Measurements from ENCODE around the gene PLAC1.

DNA sequence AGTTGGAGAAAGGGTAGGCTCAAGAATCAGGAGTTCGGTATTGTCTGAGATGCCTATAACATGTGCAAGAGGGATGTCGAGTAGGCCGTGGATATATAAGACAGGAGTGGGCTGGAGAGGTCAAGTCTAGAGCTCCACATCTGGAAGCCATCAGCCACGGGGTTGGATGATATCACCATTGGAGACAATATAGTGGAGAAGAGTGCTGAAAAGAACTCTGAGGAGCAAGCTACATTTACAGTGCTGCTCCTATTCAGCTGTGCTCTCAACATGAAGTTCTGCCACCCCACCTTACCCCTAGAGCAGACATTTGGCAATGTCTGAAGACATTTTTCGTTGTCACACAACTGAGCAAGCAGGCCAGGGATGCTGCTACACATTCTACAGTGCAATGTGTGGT lies 20.9 kb upstream of the PLAC1 start:
- TF ChIP-seq POLR2A (IDR thresholded peaks at IDR 0.05) = no peak
- TF ChIP-seq, protein P1, sequence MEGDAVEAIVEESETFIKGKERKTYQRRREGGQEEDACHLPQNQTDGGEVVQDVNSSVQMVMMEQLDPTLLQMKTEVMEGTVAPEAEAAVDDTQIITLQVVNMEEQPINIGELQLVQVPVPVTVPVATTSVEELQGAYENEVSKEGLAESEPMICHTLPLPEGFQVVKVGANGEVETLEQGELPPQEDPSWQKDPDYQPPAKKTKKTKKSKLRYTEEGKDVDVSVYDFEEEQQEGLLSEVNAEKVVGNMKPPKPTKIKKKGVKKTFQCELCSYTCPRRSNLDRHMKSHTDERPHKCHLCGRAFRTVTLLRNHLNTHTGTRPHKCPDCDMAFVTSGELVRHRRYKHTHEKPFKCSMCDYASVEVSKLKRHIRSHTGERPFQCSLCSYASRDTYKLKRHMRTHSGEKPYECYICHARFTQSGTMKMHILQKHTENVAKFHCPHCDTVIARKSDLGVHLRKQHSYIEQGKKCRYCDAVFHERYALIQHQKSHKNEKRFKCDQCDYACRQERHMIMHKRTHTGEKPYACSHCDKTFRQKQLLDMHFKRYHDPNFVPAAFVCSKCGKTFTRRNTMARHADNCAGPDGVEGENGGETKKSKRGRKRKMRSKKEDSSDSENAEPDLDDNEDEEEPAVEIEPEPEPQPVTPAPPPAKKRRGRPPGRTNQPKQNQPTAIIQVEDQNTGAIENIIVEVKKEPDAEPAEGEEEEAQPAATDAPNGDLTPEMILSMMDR (IDR thresholded peaks at IDR 0.05) = no peak
